Measurements from ENCODE around the gene PHF21B. TPM values are rescaled to one million over a fixed set of nuclear protein-coding genes. Genes with fewer than 3 reads are reported as not detected.

Gene PHF21B
- total and polyA plus RNA-seq, 2 experiments from 2014 or later: 20.6 to 149 TPM

GRCh38 chr22:44970291-44970690 lies 39.5 kb downstream of the PHF21B start:
- no peak for DNase-seq (ENCODE audit: low spot score)
- Histone ChIP-seq H3K4me1 (ENCODE audit: insufficient read depth) (peaks cover 48% of the 10 kb centered on the region), H3K4me2 (no peak overlapping the region), H3K9me2 (ENCODE audit: insufficient read depth) (no peaks in the 10 kb centered on the region), H3F3A (replicated peaks; ENCODE audit: low read depth) (peaks cover 26% of the 10 kb centered on the region), H3K27me3 (ENCODE audit: insufficient read depth) (no peaks in the 10 kb centered on the region), H3K27ac (ENCODE audit: low read depth) (no peak overlapping the region), H4K20me1 (replicated peaks; ENCODE audit: insufficient read depth) (peaks cover 64% of the 10 kb centered on the region), H3K4me3 (no peak overlapping the region), H3K79me2 (replicated peaks; ENCODE audit: insufficient read depth) (peaks cover 43% of the 10 kb centered on the region), H2AFZ (no peak overlapping the region), H3K36me3 (ENCODE audit: insufficient read depth) (peaks cover 5% of the 10 kb centered on the region; the same call in 1 of the 2 replicates)
- no peak for TF ChIP-seq REST (IDR thresholded peaks at IDR 0.05; ENCODE audit: unreplicated experiment)
- TF ChIP-seq CTCF (conservative IDR thresholded peaks at IDR 0.05; ENCODE audit: low read depth in 2 of 2): no peak
- no peak for TF ChIP-seq JUNB (IDR thresholded peaks at IDR 0.05; ENCODE audit: unreplicated experiment)
- TF ChIP-seq POLR2AphosphoS5 (IDR thresholded peaks at IDR 0.05; ENCODE audit: low read depth): no peak; the same call in 1 of the 2 replicates
- no peak for TF ChIP-seq ZNF462 (CRISPR knock-in tag; IDR thresholded peaks at IDR 0.05)
- TF ChIP-seq EZH2 (IDR thresholded peaks at IDR 0.05; ENCODE audit: low read depth, unreplicated experiment): no peak
- TF ChIP-seq ETS1 (IDR thresholded peaks at IDR 0.05): no peak
- no peak for TF ChIP-seq NANOG (IDR thresholded peaks at IDR 0.05; ENCODE audit: borderline replicate concordance)
- TF ChIP-seq CREB1 (CRISPR knock-in tag; IDR thresholded peaks at IDR 0.05; ENCODE audit: low read depth): no peak
- no peak for TF ChIP-seq ZNF331 (CRISPR knock-in tag; IDR thresholded peaks at IDR 0.05; ENCODE audit: low read depth)
- TF ChIP-seq EZH2phosphoT487 (IDR thresholded peaks at IDR 0.05; ENCODE audit: unreplicated experiment): no peak
- no peak for TF ChIP-seq STAT1 (IDR thresholded peaks at IDR 0.05; ENCODE audit: unreplicated experiment)
- no peak for TF ChIP-seq ZNF114 (CRISPR knock-in tag; IDR thresholded peaks at IDR 0.05)
- Mint-ChIP-seq H3K36me3 (ENCODE audit: low read depth) (peaks cover 43% of the 10 kb centered on the region), H3K4me1 (peaks cover 72% of the 10 kb centered on the region), H3K9me3 (peaks cover 2% of the 10 kb centered on the region; the same call in 1 of the 3 replicates), H3K4me3 (no peak overlapping the region), H3K27ac (no peak overlapping the region), H3K27me3 (ENCODE audit: insufficient read depth, low read depth, poor library complexity) (peaks cover 30% of the 10 kb centered on the region)
- ATAC-seq: no peak
